ENCODE data around the gene CADM1. TPM values are rescaled to one million over a fixed set of nuclear protein-coding genes. Genes with fewer than 3 reads are reported as not detected.

CADM1 gene
- total RNA-seq, 1 experiment from 2014 or later: 12.9 TPM

DNA sequence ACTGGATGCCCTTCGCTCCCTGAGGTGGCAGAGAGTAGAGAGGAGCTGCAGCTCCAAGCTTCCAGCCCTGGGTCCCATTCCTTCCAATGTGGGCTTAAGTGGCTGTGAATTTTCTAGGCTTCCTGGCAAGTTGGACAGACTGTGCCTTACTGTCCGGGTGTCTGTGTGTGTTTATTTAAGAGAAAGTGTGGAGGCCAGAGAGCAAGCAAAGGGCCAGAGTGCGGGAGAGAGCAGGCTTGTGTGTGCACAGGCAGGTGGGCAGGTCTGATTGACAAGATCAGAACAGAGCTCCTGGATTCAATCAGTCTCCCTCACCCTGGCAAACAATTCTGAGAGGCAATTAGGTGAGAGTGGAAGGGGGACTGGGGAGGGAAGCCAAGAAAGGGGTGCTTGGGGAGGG is 347.0 kb downstream of the CADM1 start:
- ChIA-PET CTCF (no interaction called here), POLR2A (ENCODE audit: low non-redundant PET) (no interaction called here)
- H3K27ac ChIP-seq (ENCODE audit: low read depth, low read length, poor library complexity, severe bottlenecking): no peak overlapping the region
- H3K36me3 ChIP-seq (ENCODE audit: insufficient read depth, low read length, poor library complexity, severe bottlenecking): no peaks in the 10 kb centered on the region
- H3K4me3 ChIP-seq (ENCODE audit: low read depth, low read length, poor library complexity, severe bottlenecking): no peak overlapping the region
- no TSS peak for BruUV-seq (replicated peaks)
- no peaks in the 10 kb centered on the region for H3K27me3 ChIP-seq (replicated peaks; ENCODE audit: insufficient read depth, low read depth, low read length, poor library complexity)
- no peaks in the 10 kb centered on the region for H3K4me1 ChIP-seq (ENCODE audit: insufficient read depth, low read length, poor library complexity, severe bottlenecking)
- intact Hi-C loops (cut with micrococcal nuclease; ENCODE audit: unreplicated experiment): no loop called here
- H3K9me3 ChIP-seq (ENCODE audit: low read depth, low read length, poor library complexity, severe bottlenecking): no peaks in the 10 kb centered on the region
- no peak for TF ChIP-seq EZH2 (IDR thresholded peaks at IDR 0.05; ENCODE audit: borderline replicate concordance, low read depth, low read length, poor library complexity, severe bottlenecking)
- TF ChIP-seq, protein P1, sequence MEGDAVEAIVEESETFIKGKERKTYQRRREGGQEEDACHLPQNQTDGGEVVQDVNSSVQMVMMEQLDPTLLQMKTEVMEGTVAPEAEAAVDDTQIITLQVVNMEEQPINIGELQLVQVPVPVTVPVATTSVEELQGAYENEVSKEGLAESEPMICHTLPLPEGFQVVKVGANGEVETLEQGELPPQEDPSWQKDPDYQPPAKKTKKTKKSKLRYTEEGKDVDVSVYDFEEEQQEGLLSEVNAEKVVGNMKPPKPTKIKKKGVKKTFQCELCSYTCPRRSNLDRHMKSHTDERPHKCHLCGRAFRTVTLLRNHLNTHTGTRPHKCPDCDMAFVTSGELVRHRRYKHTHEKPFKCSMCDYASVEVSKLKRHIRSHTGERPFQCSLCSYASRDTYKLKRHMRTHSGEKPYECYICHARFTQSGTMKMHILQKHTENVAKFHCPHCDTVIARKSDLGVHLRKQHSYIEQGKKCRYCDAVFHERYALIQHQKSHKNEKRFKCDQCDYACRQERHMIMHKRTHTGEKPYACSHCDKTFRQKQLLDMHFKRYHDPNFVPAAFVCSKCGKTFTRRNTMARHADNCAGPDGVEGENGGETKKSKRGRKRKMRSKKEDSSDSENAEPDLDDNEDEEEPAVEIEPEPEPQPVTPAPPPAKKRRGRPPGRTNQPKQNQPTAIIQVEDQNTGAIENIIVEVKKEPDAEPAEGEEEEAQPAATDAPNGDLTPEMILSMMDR (conservative IDR thresholded peaks at IDR 0.05; ENCODE audit: low read depth, low read length): no peak
- DNase-seq (ENCODE audit: low spot score): no peak

DNA sequence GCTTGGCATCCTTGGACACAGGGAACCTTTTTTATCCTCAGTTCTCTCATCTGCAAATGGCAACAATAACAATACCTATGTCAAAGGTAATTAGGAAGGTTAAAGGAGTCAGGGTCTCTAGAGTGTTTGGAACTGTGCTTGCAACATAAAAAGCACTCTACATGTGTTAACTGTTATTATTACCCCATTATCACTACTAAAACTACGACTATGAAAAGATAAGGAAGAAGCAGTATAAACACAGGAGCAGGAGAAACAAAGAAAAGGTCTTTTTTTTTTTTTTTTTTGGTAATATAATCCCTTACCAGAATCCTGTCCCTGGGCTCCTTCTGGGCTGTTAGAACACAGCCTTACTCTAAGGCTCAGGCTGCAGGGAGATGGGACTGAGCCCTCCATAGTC is 348.2 kb downstream of the CADM1 start:
- H3K9me3 ChIP-seq (ENCODE audit: low read depth, low read length, poor library complexity, severe bottlenecking): no peaks in the 10 kb centered on the region
- no peaks in the 10 kb centered on the region for H3K36me3 ChIP-seq (ENCODE audit: insufficient read depth, low read length, poor library complexity, severe bottlenecking)
- H3K27me3 ChIP-seq (replicated peaks; ENCODE audit: insufficient read depth, low read depth, low read length, poor library complexity): no peaks in the 10 kb centered on the region
- no TSS peak for BruUV-seq (replicated peaks)
- CTCF ChIA-PET: no interaction called here
- no peaks in the 10 kb centered on the region for H3K4me1 ChIP-seq (ENCODE audit: insufficient read depth, low read length, poor library complexity, severe bottlenecking)
- no peak for DNase-seq (ENCODE audit: low spot score)
- intact Hi-C loops (cut with micrococcal nuclease; ENCODE audit: unreplicated experiment): no loop called here
- H3K4me3 ChIP-seq (ENCODE audit: low read depth, low read length, poor library complexity, severe bottlenecking): no peak overlapping the region
- TF ChIP-seq EZH2 (IDR thresholded peaks at IDR 0.05; ENCODE audit: borderline replicate concordance, low read depth, low read length, poor library complexity, severe bottlenecking): no peak
- TF ChIP-seq, protein P1 (conservative IDR thresholded peaks at IDR 0.05; ENCODE audit: low read depth, low read length): no peak
- H3K27ac ChIP-seq (ENCODE audit: low read depth, low read length, poor library complexity, severe bottlenecking): no peak overlapping the region
- POLR2A ChIA-PET (ENCODE audit: low non-redundant PET): no interaction called here

DNA sequence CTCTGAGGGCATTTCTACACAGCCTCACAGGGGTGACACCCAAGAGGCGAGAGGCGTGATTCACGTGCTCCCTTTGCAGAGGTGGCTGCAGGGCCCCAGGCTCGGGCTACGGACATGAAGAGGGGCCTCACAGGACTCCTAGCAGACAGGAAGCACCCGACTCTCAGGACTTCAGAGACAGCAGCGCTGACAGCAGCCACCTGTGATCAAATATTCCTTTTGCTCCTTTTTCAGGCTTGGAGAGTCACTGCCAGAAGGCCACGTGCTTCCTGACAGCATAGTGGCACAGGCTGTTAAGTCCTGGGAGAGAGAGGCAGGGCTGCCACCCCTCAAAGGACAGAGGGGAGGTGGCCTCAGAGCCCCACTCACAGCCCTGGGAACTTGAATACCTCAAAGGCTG is 348.9 kb downstream of the CADM1 start:
- intact Hi-C loops (cut with micrococcal nuclease; ENCODE audit: unreplicated experiment): no loop called here
- BruUV-seq (replicated peaks): no TSS peak
- no peak overlapping the region for H3K4me3 ChIP-seq (ENCODE audit: low read depth, low read length, poor library complexity, severe bottlenecking)
- no peak for DNase-seq (ENCODE audit: low spot score)
- TF ChIP-seq EZH2 (IDR thresholded peaks at IDR 0.05; ENCODE audit: borderline replicate concordance, low read depth, low read length, poor library complexity, severe bottlenecking): no peak
- TF ChIP-seq, protein P1 (conservative IDR thresholded peaks at IDR 0.05; ENCODE audit: low read depth, low read length): no peak
- POLR2A ChIA-PET (ENCODE audit: low non-redundant PET): no interaction called here
- CTCF ChIA-PET: no interaction called here
- H3K27me3 ChIP-seq (replicated peaks; ENCODE audit: insufficient read depth, low read depth, low read length, poor library complexity): no peaks in the 10 kb centered on the region
- H3K27ac ChIP-seq (ENCODE audit: low read depth, low read length, poor library complexity, severe bottlenecking): no peak overlapping the region
- H3K36me3 ChIP-seq (ENCODE audit: insufficient read depth, low read length, poor library complexity, severe bottlenecking): no peaks in the 10 kb centered on the region
- H3K9me3 ChIP-seq (ENCODE audit: low read depth, low read length, poor library complexity, severe bottlenecking): no peaks in the 10 kb centered on the region
- H3K4me1 ChIP-seq (ENCODE audit: insufficient read depth, low read length, poor library complexity, severe bottlenecking): no peaks in the 10 kb centered on the region
